Karpas-422 (cell line): ENCODE results near the gene CDK11B. TPM values are rescaled to one million over a fixed set of nuclear protein-coding genes. Genes with fewer than 3 reads are reported as not detected.
"Not testable (repeated sequence)": the region's sequence is repeated elsewhere in the genome, so short reads cannot be mapped to it uniquely, and the experiment has no call there.

Source experiments
- DNase-seq: peaks from one replicate; pipeline ENCODE4 v3.0.0-alpha.2; 2015
- H2AFZ ChIP-seq: fragments of 200-600 bp; sonication (generic); 2 replicates; pipeline ENCODE4 v1.6.1; 2014; ENCODE audit warnings: antibody characterized with exemption, low read length, mixed read lengths
- H3K27ac ChIP-seq: fragments of 200-600 bp; sonication (generic); 2 replicates; pipeline ENCODE4 v1.5.1; 2014; ENCODE audit warnings: mild to moderate bottlenecking, low read length, moderate library complexity
- H3K27me3 ChIP-seq: fragments of 200-600 bp; sonication (generic); 2 replicates; pipeline ENCODE4 v1.6.1; 2014; ENCODE audit warnings: low read length, mixed read lengths
- H3K36me3 ChIP-seq: fragments of 200-600 bp; sonication (generic); 2 replicates; pipeline ENCODE4 v1.6.1; 2014; ENCODE audit warnings: low read length, mixed read lengths; ENCODE audit not compliant: insufficient read depth
- H3K4me1 ChIP-seq: fragments of 200-600 bp; sonication (generic); 2 replicates; pipeline ENCODE4 v1.6.1; 2014; ENCODE audit warnings: mild to moderate bottlenecking, low read length, mixed read lengths
- H3K4me2 ChIP-seq: fragments of 200-600 bp; sonication (generic); 2 replicates; pipeline ENCODE4 v1.6.1; 2014; ENCODE audit warnings: low read length, low read depth, mild to moderate bottlenecking; ENCODE audit not compliant: poor library complexity, severe bottlenecking
- H3K4me3 ChIP-seq: fragments of 200-600 bp; sonication (generic); 2 replicates; pipeline ENCODE4 v1.5.1; 2014; ENCODE audit warnings: mild to moderate bottlenecking, antibody characterized with exemption, low read length, mixed read lengths
- H3K79me2 ChIP-seq: fragments of 200-600 bp; sonication (generic); 2 replicates; pipeline ENCODE4 v1.6.1; 2014; ENCODE audit warnings: mild to moderate bottlenecking, low read length, mixed read lengths
- H3K9ac ChIP-seq: fragments of 200-600 bp; sonication (generic); 2 replicates; pipeline ENCODE4 v1.6.0; 2014; ENCODE audit warnings: low read length
- H3K9me2 ChIP-seq: fragments of 200-600 bp; sonication (generic), shearing (Covaris generic); replicated peaks from 2 replicates; pipeline ENCODE4 v1.6.0; 2014; ENCODE audit warnings: mild to moderate bottlenecking, low read length, moderate library complexity; ENCODE audit not compliant: insufficient read depth
- H3K9me3 ChIP-seq: fragments of 300-700, 200-600 bp; sonication (generic); 2 replicates; pipeline ENCODE4 v1.6.1; 2014; ENCODE audit warnings: low read length, mixed read lengths
- H4K20me1 ChIP-seq: fragments of 200-600 bp; sonication (generic); 2 replicates; pipeline ENCODE4 v1.6.1; 2014; ENCODE audit warnings: mild to moderate bottlenecking, antibody characterized with exemption, low read length, low read depth; ENCODE audit not compliant: insufficient read depth
- total RNA-seq: library from RNA; depleted of rRNA; stranded (reverse); fragments of >200 nt; shearing (Covaris generic); gene quantifications from 2 replicates; pipeline ENCODE4 v1.2.3, GENCODE V29; 2014; ENCODE audit warnings: low replicate concordance

CDK11B gene
- total RNA-seq, 1 experiment from 2014 or later = 11.4 TPM

DNA sequence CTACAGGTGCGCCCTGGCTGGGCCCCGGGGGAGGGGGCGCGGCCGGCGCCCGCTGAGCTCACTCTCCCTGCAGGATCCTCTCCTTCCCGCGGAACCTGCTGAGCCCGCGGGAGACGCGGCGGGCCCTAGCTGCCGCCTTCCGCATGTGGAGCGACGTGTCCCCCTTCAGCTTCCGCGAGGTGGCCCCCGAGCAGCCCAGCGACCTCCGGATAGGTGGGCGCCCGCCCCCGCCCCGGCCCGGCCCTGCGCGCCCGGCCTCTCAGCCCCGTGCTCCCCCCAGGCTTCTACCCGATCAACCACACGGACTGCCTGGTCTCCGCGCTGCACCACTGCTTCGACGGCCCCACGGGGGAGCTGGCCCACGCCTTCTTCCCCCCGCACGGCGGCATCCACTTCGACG, 41.3 kb upstream of the CDK11B start:
- not testable (repeated sequence) for H3K27me3 ChIP-seq, H3K4me1 ChIP-seq, H3K4me3 ChIP-seq, H3K9ac ChIP-seq, H3K36me3 ChIP-seq, H3K4me2 ChIP-seq, H2AFZ ChIP-seq, DNase-seq, H3K27ac ChIP-seq, H3K9me2 ChIP-seq, H4K20me1 ChIP-seq, H3K79me2 ChIP-seq, H3K9me3 ChIP-seq

DNA sequence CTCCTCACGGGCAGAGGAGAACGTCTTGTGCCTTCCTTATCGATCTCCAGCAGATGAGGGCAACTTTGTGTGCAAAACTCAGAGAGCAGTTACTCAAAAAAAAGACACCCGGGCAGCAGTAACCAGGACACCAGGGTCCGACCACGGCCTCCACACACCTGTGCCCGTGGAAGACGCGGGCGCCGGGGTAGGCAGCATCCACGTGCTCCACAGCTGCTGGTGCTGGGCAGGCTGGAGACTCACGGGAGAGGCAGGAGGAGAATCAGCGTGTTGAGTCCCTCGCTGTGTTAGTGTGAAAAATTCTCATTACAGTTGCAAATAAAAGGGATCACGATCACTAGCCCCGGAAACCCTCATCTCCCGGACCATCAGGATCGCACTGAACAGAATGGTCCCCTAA, 40.3 kb upstream of the CDK11B start:
- not testable (repeated sequence) for H3K9me2 ChIP-seq, H2AFZ ChIP-seq, H3K79me2 ChIP-seq, H3K9ac ChIP-seq, H3K4me1 ChIP-seq, H3K36me3 ChIP-seq, H3K4me2 ChIP-seq, H3K27me3 ChIP-seq, H4K20me1 ChIP-seq, H3K9me3 ChIP-seq, DNase-seq, H3K4me3 ChIP-seq, H3K27ac ChIP-seq

DNA sequence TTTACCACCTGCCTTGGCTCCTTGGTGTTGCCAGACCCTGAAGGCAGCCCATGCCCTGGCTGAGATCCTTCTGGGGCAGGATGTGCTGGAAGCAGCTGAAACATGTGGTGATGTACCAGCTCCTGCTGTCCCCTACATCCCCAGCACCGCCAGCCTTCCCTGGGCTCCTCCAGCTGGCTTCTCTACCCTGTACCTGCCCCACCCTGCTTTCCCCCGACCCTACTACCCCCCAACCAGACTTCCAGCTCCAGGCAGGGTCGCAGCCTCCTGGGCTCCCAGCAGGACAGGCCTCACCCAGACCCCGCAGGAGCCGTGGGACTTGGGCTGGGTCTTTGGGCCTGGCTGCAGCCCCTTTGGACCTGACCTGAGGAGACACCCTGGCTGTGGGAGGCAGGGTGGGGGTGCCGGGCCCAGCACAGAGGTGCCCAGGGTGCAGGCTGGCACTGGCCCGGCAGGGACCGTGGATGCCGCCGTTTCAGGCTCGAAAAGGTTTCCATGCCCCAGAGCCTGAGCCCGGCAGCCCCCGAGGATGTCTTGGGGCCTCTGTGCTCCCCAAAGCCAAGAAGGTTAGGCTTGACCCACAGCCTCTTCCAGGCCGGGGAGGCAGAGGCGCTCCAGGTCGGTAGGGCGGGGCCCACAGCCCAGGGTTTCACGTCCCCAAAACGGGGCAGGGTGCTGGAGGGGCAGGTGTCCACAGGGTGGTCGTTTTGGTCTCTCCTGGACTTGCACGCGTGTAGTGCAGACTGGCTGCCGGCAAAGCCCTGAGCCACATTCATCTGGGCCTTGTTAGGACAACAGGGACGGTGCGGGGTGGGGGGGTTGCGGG, 38.8 kb upstream of the CDK11B start:
- H3K9me3 ChIP-seq, H3K4me1 ChIP-seq, H3K36me3 ChIP-seq, H3K9me2 ChIP-seq, H3K9ac ChIP-seq, H3K4me3 ChIP-seq, H3K79me2 ChIP-seq, H4K20me1 ChIP-seq, H3K27me3 ChIP-seq, H3K27ac ChIP-seq, H2AFZ ChIP-seq, H3K4me2 ChIP-seq: not testable (repeated sequence)
- peak; percentile 9 for DNase-seq

DNA sequence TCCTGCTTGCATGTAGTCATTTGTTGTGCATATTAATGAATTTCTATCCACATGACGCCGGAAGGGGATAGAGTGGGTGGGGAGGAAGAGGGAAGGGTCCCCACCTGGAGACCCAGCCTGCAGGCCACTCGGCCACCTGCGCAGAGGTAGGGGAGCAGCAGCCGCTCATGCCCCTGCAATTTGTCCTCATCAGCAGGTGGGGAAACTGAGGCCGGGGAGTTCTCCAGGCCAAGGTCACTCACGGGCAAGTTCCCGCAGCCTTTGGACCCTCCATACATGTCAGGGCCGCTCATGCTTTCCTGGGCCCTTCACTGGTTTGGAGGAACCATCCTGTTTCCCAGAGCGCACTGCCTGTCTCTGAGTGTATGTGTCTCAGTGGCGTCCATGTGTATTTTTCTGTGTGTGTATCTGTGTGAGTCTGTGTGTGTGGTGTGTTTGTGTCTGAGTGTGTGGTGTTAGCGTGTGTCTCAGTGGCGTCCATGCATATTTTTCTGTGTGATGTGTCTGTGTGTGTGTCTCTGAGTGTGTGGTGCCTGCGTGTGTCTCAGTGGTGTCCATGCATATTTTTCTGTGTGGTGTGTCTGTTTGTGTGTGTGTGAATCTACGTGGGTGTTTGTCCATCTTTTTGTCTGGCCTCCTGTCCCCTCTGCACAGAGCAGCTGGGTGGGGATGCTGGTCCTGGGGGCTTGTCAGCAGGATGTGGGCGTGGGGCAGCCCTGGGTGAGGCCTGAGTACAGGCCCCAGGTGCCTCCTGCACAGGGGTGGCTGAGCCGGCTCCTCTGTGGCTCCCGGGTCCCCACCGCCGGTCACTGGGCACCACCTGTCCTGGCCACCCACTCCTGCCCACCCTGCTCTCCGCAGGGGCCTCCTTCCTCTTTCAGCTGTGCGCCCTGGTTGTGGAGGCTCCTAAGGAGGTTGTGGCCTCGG, 37.9 kb upstream of the CDK11B start:
- not testable (repeated sequence) for H3K9me2 ChIP-seq

DNA sequence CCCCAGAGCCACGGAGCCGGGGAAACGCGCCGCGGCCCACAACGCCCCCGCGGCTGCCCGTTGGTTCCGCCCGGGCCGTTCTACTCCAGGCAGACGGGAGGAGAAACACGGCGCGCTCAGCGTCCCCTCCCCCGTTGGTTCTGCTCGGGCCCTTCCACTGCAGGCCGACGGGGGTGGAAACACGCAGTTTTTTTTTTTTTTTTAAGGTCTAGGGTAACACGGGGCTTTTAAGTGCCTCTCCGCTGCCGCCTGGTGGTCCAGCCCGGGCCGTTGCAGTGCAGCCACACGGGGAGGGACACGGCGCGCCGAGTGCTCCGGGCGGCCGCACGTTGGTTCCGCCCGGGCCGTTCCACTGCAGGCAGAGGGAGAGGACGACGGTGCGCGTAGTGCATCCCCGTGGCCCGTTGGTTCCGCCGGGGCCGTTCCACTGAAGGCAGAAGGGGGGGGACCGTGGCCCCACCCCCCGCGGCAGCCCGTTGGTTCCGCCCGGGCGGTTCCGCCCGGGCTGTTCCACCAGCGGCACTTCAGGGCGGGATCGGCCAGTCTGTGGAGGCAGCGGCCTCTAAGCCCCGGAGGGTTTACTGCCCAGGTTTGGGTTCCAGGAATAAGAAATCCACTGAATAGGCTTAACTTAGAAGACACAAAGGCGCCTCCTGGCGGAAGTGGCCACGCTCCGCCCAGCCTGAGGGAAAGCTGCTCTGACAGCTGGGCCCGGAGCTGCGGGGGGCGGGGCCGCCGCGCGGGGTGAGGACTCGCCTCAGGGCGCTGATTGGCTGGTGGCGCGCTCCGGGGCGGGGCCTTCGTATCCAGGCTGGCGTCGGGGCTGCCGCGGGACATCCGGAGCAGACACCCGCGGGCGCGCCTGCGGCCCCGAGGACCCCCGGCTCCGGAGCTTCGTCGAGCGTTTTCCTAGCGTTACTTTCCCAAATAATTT, 34.2 kb upstream of the CDK11B start, which contains the start of gene SLC35E2B:
Gene SLC35E2B, minus strand, starts transcription at position 82 of the 934 bp plus-strand sequence. CDS start 16,096 bp downstream, outside the sequence.
- H3K27me3 ChIP-seq, H3K36me3 ChIP-seq, H3K79me2 ChIP-seq, H3K4me1 ChIP-seq, H4K20me1 ChIP-seq, H3K9me2 ChIP-seq, H2AFZ ChIP-seq, H3K9me3 ChIP-seq: not testable (repeated sequence)
- DNase-seq = peak; percentile 96
- H3K9ac ChIP-seq = peak within 1 kb of the TSS; percentile 78
- H3K27ac ChIP-seq = peak within 1 kb of the TSS; percentile 86
- H3K4me3 ChIP-seq = peak within 1 kb of the TSS; percentile 65
- peak within 1 kb of the TSS; percentile 64 for H3K4me2 ChIP-seq

More for the DNA sequence above, 37.9 kb upstream of the CDK11B start:
- not testable (repeated sequence) for H3K36me3 ChIP-seq, H3K9me3 ChIP-seq, H2AFZ ChIP-seq, H3K27ac ChIP-seq, H3K9ac ChIP-seq, H3K4me2 ChIP-seq, H4K20me1 ChIP-seq, H3K79me2 ChIP-seq, H3K4me1 ChIP-seq, H3K4me3 ChIP-seq, H3K27me3 ChIP-seq
- DNase-seq = peak; percentile 27

DNA sequence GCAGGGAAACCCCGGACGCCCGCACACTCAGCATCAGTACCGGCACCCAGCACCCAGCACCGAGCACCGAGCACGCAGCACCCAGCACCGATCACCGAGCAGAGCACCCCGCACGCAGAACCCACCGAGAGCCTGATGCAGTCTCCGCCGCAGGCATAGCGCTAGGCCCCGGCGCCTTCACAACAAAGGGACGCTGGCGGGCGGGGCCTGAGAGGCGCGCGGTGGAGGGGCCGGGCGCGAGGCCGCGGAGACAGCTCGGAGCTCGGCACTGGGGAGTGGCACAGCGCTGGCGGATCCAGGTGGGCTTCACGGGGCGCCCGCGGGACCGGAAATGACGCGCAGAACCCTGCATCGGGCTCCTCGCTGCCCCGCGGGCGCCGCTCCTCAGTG, 33.5 kb upstream of the CDK11B start:
- Histone ChIP-seq H3K9ac (peak overlapping the region; percentile 78), H3K27ac (peak overlapping the region; percentile 86), H3K4me3 (peak overlapping the region; percentile 65), H3K4me2 (peak overlapping the region; percentile 64)
- H2AFZ ChIP-seq, H3K36me3 ChIP-seq, H3K9me3 ChIP-seq, H3K9me2 ChIP-seq, H3K4me1 ChIP-seq, H3K27me3 ChIP-seq, H3K79me2 ChIP-seq, H4K20me1 ChIP-seq: not testable (repeated sequence)
- DNase-seq = peak; percentile 92

DNA sequence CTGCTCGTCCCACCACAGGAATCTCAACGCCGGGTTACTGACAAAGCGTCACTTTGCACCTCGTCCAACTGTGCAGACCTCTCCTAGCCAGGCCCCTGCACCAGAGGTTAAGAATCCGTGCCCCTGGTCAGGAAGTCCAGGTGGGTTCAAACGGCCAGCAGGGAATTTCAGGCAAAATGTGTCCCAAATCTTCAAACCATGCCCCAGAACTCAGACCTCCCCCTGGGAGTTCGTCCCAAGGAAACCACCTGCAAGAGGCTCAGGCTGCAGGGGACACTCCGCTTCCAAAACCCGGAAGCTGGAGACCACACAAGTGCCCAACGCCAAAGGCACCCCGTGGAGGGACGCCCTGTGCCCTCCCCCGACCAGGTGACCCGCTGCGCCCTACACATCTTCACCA, 32.6 kb upstream of the CDK11B start:
- H3K9me3 ChIP-seq, H4K20me1 ChIP-seq, H2AFZ ChIP-seq, H3K9ac ChIP-seq, H3K4me3 ChIP-seq, H3K4me2 ChIP-seq, H3K27me3 ChIP-seq, H3K4me1 ChIP-seq, DNase-seq, H3K36me3 ChIP-seq, H3K9me2 ChIP-seq, H3K27ac ChIP-seq, H3K79me2 ChIP-seq: not testable (repeated sequence)

DNA sequence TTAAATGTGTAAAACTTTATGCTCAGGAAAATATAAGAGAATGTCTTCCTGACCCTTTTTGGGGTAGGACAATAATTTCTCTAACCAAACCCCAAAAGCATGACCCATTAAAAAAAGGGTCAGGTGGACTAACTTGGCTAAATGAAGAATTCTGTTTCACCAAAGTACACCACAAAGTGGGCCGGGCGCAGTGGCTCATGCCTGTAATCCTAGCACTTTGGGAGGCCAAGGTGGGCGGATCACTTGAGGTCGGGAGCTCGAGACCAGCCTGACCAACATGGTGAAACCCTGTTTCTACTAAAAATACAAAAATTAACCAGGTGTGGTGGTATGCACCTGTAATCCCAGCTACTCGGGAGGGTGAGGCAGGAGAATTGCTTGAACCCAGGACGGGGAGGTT, 30.7 kb upstream of the CDK11B start:
- H3K9me3 ChIP-seq, H3K4me3 ChIP-seq, H3K27ac ChIP-seq, H3K79me2 ChIP-seq, H4K20me1 ChIP-seq, H2AFZ ChIP-seq, H3K9me2 ChIP-seq, H3K36me3 ChIP-seq, H3K27me3 ChIP-seq, DNase-seq, H3K4me2 ChIP-seq, H3K4me1 ChIP-seq, H3K9ac ChIP-seq: not testable (repeated sequence)
